ENCODE data around the gene TECPR1. TPM values are rescaled to one million over a fixed set of nuclear protein-coding genes. Genes with fewer than 3 reads are reported as not detected.

Gene TECPR1
- total RNA-seq, 1 experiment from 2014 or later: 13.9 TPM

- no peaks in the 10 kb centered on the region for H3K79me2 ChIP-seq (ENCODE audit: insufficient read depth, low read length)
- H3K4ac ChIP-seq (ENCODE audit: low read depth, low read length): no peak overlapping the region
- H4K5ac ChIP-seq (ENCODE audit: insufficient read length, low read depth, low read length): no peak overlapping the region
- H4K20me1 ChIP-seq (ENCODE audit: control insufficient read depth, insufficient read depth, insufficient read length): no peaks in the 10 kb centered on the region
- TF ChIP-seq CTCF (conservative IDR thresholded peaks at IDR 0.05): no peak
- no peak overlapping the region for H2BK12ac ChIP-seq (ENCODE audit: insufficient read length, low read depth, low read length)
- Mint-ChIP-seq H3K4me3 (no peak overlapping the region), H3K36me3 (ENCODE audit: insufficient read depth in 1 of 3, low read depth in 3 of 3) (peaks cover 0 to 3% (median 2%) of the 10 kb centered on the region in 3 experiments; a peak in 1 of 7 replicates), H3K27me3 (ENCODE audit: low read depth) (no peaks in the 10 kb centered on the region), H3K9me3 (no peaks in the 10 kb centered on the region), H3K27ac (no peak overlapping the region), H3K4me1 (peaks cover 0 to 13% of the 10 kb centered on the region in 2 experiments; a peak in 3 of 4 replicates)
- H3K9ac ChIP-seq (ENCODE audit: extremely low read depth, insufficient read length, low read length): no peak overlapping the region
- H4K91ac ChIP-seq (ENCODE audit: insufficient read length, low read depth, low read length): no peak overlapping the region
- no peaks in the 10 kb centered on the region for H3K79me1 ChIP-seq (ENCODE audit: insufficient read depth, low read depth, low read length, poor library complexity, severe bottlenecking)
- H2BK5ac ChIP-seq (ENCODE audit: insufficient read length, low read length): no peak overlapping the region
- no peak overlapping the region for H3K4me2 ChIP-seq (ENCODE audit: insufficient read depth, insufficient read length, low read length)
- no peak overlapping the region for H3K14ac ChIP-seq (ENCODE audit: insufficient read depth, low read length)
- H3K9me3 ChIP-seq (ENCODE audit: control insufficient read depth, low read depth, low read length): no peaks in the 10 kb centered on the region
- H3K27me3 ChIP-seq (ENCODE audit: insufficient read depth, low read length): no peaks in the 10 kb centered on the region
- no peak overlapping the region for H3K23ac ChIP-seq (ENCODE audit: insufficient read length, low read depth, low read length)
- no peaks in the 10 kb centered on the region for H3K4me1 ChIP-seq (ENCODE audit: insufficient read depth, low read length)
- H3K23me2 ChIP-seq (ENCODE audit: insufficient read length, low read depth, low read length, poor library complexity, severe bottlenecking): peaks cover 2% of the 10 kb centered on the region
- no peak overlapping the region for H4K8ac ChIP-seq (replicated peaks; ENCODE audit: insufficient read length, low read depth, low read length)
- no peak overlapping the region for H3K27ac ChIP-seq (ENCODE audit: insufficient read length, low read depth, low read length)
- H2AFZ ChIP-seq (ENCODE audit: low read length): no peak overlapping the region
- no peak overlapping the region for H2BK15ac ChIP-seq (ENCODE audit: low read depth, low read length)
- no peak overlapping the region for H2AK5ac ChIP-seq (ENCODE audit: insufficient read length, low read length)
- no peak for DNase-seq
- no peak overlapping the region for H3K18ac ChIP-seq (ENCODE audit: insufficient read length, low read depth, low read length)
- no peak overlapping the region for H2BK20ac ChIP-seq (ENCODE audit: low read depth, low read length, poor library complexity, severe bottlenecking)
- no CpG with 5 or more reads among the region's 4 CpGs for WGBS (ENCODE audit: extremely low coverage, insufficient read length, low lambda C conversion rate)
- H2BK120ac ChIP-seq (ENCODE audit: low read depth, low read length, poor library complexity, severe bottlenecking): no peak overlapping the region
- H3T11ph ChIP-seq (ENCODE audit: low read length): no peak overlapping the region
- no peak overlapping the region for H3K56ac ChIP-seq (ENCODE audit: insufficient read length, low read depth, low read length)
Observed at GRCh38 chr7:98238076-98238475, 14.0 kb downstream of the TECPR1 start.
